Large intestine (tissue), 3 donors: ENCODE results near the gene ZNF433. TPM values are rescaled to one million over a fixed set of nuclear protein-coding genes. Genes with fewer than 3 reads are reported as not detected.

Experiments used
- DNase-seq, 2 donors: peaks; one replicate each; pipeline versions ENCODE4 v3.0.0 to v3.0.0-alpha.2; 2013
- H3K27ac ChIP-seq: one replicate; pipeline ENCODE4 v1.5.1; 2013; ENCODE audit warnings: low read length
- H3K27me3 ChIP-seq: 2 replicates; pipeline ENCODE4 v1.6.1; 2013; ENCODE audit warnings: low read length; ENCODE audit not compliant: control insufficient read depth, insufficient read depth
- H3K36me3 ChIP-seq: 2 replicates; pipeline ENCODE4 v1.6.1; 2013; ENCODE audit warnings: low read length; ENCODE audit not compliant: control insufficient read depth, insufficient read depth
- H3K4me1 ChIP-seq: one replicate; pipeline ENCODE4 v1.6.1; 2013; ENCODE audit warnings: low read length; ENCODE audit not compliant: control insufficient read depth, insufficient read depth
- H3K4me3 ChIP-seq: one replicate; pipeline ENCODE4 v1.5.1; 2013; ENCODE audit warnings: low read length
- H3K9me3 ChIP-seq: one replicate; pipeline ENCODE4 v1.6.1; 2013; ENCODE audit warnings: mild to moderate bottlenecking, low read depth, low read length, moderate library complexity; ENCODE audit not compliant: control insufficient read depth
- WGBS: methylation state at CpG from one replicate; pipeline ENCODE4 v1.1.5; 2013; ENCODE audit warnings: low lambda C conversion rate; ENCODE audit not compliant: insufficient coverage; 5-methylcytosine and 5-hydroxymethylcytosine counted together
- polyA plus RNA-seq: library from polyadenylated mRNA; unstranded; fragments of 120-200 nt; gene quantifications from one replicate; pipeline ENCODE4 v1.2.1, GENCODE V29; 2013

The ZNF433 gene
- polyA plus RNA-seq, 1 donor, result 6.4 TPM

- Histone ChIP-seq H3K4me3 (peak overlapping the region; percentile 82), H3K27me3 (peaks cover 2% of the 10 kb centered on the region), H3K36me3 (no peaks in the 10 kb centered on the region), H3K4me1 (peaks cover 7% of the 10 kb centered on the region), H3K27ac (no peak overlapping the region), H3K9me3 (no peaks in the 10 kb centered on the region)
- DNase-seq, result no peak
- 0% methylated on average over 1 of the region's 14 CpGs for WGBS
Observed at GRCh38 chr19:12052091-12052496, 16.6 kb upstream of the ZNF433 start.

- Histone ChIP-seq H3K4me1 (peaks cover 7% of the 10 kb centered on the region), H3K27ac (no peak overlapping the region), H3K36me3 (no peaks in the 10 kb centered on the region), H3K4me3 (no peak overlapping the region), H3K9me3 (peaks cover 2% of the 10 kb centered on the region), H3K27me3 (no peaks in the 10 kb centered on the region)
- DNase-seq, result no peak
- WGBS, result no CpG with 5 or more reads among the region's 2 CpGs
Observed at GRCh38 chr19:12047868-12048267, 12.4 kb upstream of the ZNF433 start.

GRCh38 chr19:12043752-12044422 lies 8.4 kb upstream of the ZNF433 start:
- H3K9me3 ChIP-seq, result peaks cover 9% of the 10 kb centered on the region
- no peaks in the 10 kb centered on the region for H3K27me3 ChIP-seq

GRCh38 chr19:12042893-12043292 lies 7.4 kb upstream of the ZNF433 start:
- H3K4me1 ChIP-seq, result no peaks in the 10 kb centered on the region
- peaks cover 9% of the 10 kb centered on the region for H3K9me3 ChIP-seq
- no peak overlapping the region for H3K27ac ChIP-seq
- H3K4me3 ChIP-seq, result no peak overlapping the region
- DNase-seq, result no peak
- no peaks in the 10 kb centered on the region for H3K36me3 ChIP-seq
- no peaks in the 10 kb centered on the region for H3K27me3 ChIP-seq

More at GRCh38 chr19:12043752-12044422, 8.4 kb upstream of the ZNF433 start:
- Histone ChIP-seq H3K36me3 (no peaks in the 10 kb centered on the region), H3K4me1 (no peaks in the 10 kb centered on the region), H3K27ac (no peak overlapping the region), H3K4me3 (no peak overlapping the region)
- WGBS, result 100% methylated on average over 1 of the region's 5 CpGs
- no peak for DNase-seq

GRCh38 chr19:12034620-12035019 lies 859 bp downstream of the ZNF433 start:
- DNase-seq, result peak in 1 of 2 donors; percentile 26
- H3K36me3 ChIP-seq, result no peaks in the 10 kb centered on the region
- H3K27ac ChIP-seq, result no peak overlapping the region
- WGBS, result 10% methylated on average over 2 of the region's 8 CpGs
- H3K9me3 ChIP-seq, result peaks cover 5% of the 10 kb centered on the region
- H3K27me3 ChIP-seq, result no peaks in the 10 kb centered on the region
- no peaks in the 10 kb centered on the region for H3K4me1 ChIP-seq
- peak overlapping the region; percentile 78 for H3K4me3 ChIP-seq

- Histone ChIP-seq H3K4me1 (no peaks in the 10 kb centered on the region), H3K9me3 (peaks cover 8% of the 10 kb centered on the region), H3K27ac (no peak overlapping the region), H3K27me3 (no peaks in the 10 kb centered on the region), H3K36me3 (no peaks in the 10 kb centered on the region), H3K4me3 (peak overlapping the region; percentile 78)
- no CpG with 5 or more reads among the region's 2 CpGs for WGBS
- DNase-seq, result peak in 1 of 2 donors; percentile 57
Observed at GRCh38 chr19:12034198-12034597, 1.3 kb downstream of the ZNF433 start.

GRCh38 chr19:12015753-12016116 lies 19.7 kb downstream of the ZNF433 start:
- WGBS, result no CpG with 5 or more reads among the region's 2 CpGs
- Histone ChIP-seq H3K9me3 (peaks cover 68% of the 10 kb centered on the region), H3K4me1 (no peaks in the 10 kb centered on the region), H3K27me3 (no peaks in the 10 kb centered on the region), H3K36me3 (peaks cover 41% of the 10 kb centered on the region), H3K27ac (no peak overlapping the region), H3K4me3 (no peak overlapping the region)
- DNase-seq, result no peak

GRCh38 chr19:12015015-12015752 lies 20.3 kb downstream of the ZNF433 start:
- H3K27me3 ChIP-seq, result no peaks in the 10 kb centered on the region
- H3K36me3 ChIP-seq, result peaks cover 41% of the 10 kb centered on the region
- 100% methylated on average over 2 of the region's 9 CpGs for WGBS
- peaks cover 65% of the 10 kb centered on the region for H3K9me3 ChIP-seq
- H3K4me1 ChIP-seq, result no peaks in the 10 kb centered on the region
- H3K27ac ChIP-seq, result no peak overlapping the region
- H3K4me3 ChIP-seq, result no peak overlapping the region
- DNase-seq, result no peak

- 100% methylated on average over 1 of the region's 9 CpGs for WGBS
Observed at GRCh38 chr19:12000152-12000981, 35.1 kb downstream of the ZNF433 start.

GRCh38 chr19:11995174-11995573 lies 40.3 kb downstream of the ZNF433 start:
- no peak for DNase-seq
- Histone ChIP-seq H3K4me3 (no peak overlapping the region), H3K4me1 (no peaks in the 10 kb centered on the region), H3K27ac (no peak overlapping the region), H3K27me3 (no peaks in the 10 kb centered on the region), H3K9me3 (no peaks in the 10 kb centered on the region), H3K36me3 (no peaks in the 10 kb centered on the region)
- no CpG with 5 or more reads among the region's 1 CpG for WGBS

More at GRCh38 chr19:12000152-12000981, 35.1 kb downstream of the ZNF433 start:
- H3K27ac ChIP-seq, result no peak overlapping the region
- H3K4me3 ChIP-seq, result no peak overlapping the region
- no peak for DNase-seq
- H3K4me1 ChIP-seq, result no peaks in the 10 kb centered on the region
- no peaks in the 10 kb centered on the region for H3K27me3 ChIP-seq
- no peaks in the 10 kb centered on the region for H3K36me3 ChIP-seq
- H3K9me3 ChIP-seq, result no peaks in the 10 kb centered on the region
